GM18526 (cell line): ENCODE measurements around the gene PRRG2.

Source experiments
- POLR2A ChIP-seq: IDR thresholded peaks from 3 replicates; pipeline ENCODE4 v1.6.1; 2011; ENCODE audit not compliant: insufficient read length; ENCODE audit errors: extremely low read depth

PRRG2 gene

GRCh38 chr19:49635530-49636232 lies 54.6 kb downstream of the PRRG2 start:
- no peak for TF ChIP-seq POLR2A

DNA sequence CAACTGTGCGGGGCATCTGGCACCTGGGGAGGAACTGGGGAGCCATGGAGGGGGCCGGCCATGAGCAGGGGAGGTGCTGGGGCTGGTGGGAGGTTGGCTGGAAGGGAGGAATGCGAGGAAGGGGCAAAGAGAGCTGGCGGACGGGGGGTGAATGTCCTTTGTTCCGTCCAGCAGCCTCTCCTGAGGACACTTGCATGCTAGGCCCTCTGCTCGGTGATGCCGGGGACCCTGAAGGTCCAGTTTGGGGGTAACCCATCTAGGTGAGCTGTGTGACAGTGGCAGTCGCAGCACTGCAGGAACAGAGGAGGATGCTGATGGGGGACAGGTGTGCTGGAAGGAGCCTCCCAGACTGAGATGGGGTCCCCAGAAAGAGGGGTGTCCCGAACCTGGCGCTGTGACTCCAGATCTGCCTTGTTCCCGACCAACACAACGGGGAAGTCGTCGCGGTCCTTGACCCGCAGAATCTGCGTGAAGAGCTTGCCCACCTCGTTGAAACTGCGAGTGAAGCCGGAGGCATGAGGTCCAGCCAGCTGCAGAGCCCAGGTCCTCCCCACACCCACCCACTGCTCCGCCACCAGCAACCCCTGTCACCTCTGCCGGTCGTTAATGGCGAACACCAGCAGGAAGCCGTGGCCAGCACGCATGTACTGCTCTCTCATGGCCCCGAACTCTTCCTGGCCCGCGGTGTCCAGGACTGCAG lies 55.3 kb downstream of the PRRG2 start:
- no peak for TF ChIP-seq POLR2A

GRCh38 chr19:49637821-49638738 lies 57.0 kb downstream of the PRRG2 start:
- no peak for TF ChIP-seq POLR2A

GRCh38 chr19:49639401-49640112 lies 58.4 kb downstream of the PRRG2 start:
- TF ChIP-seq POLR2A, result no peak

GRCh38 chr19:49640113-49640898 lies 59.2 kb downstream of the PRRG2 start, which contains the start of gene RRAS:
Gene RRAS, minus strand, starts transcription at chr19:49640143. Its CDS starts 45 bp downstream, at chr19:49640098.
- peak; percentile 84 for TF ChIP-seq POLR2A
